ENCODE data around the gene SLC27A3.

- TF ChIP-seq FOXJ3 (CRISPR knock-in tag; IDR thresholded peaks at IDR 0.05; ENCODE audit: borderline replicate concordance) (no peak), ATF1 (CRISPR knock-in tag; IDR thresholded peaks at IDR 0.05) (no peak), RELA (CRISPR knock-in tag; IDR thresholded peaks at IDR 0.05; ENCODE audit: borderline replicate concordance) (no peak), ZNF512 (CRISPR knock-in tag; IDR thresholded peaks at IDR 0.05; ENCODE audit: borderline replicate concordance) (no peak), KAT7 (CRISPR knock-in tag; IDR thresholded peaks at IDR 0.05; ENCODE audit: borderline replicate concordance) (no peak), TEAD1 (CRISPR knock-in tag; IDR thresholded peaks at IDR 0.05) (no peak), USF2 (CRISPR knock-in tag; IDR thresholded peaks at IDR 0.05) (no peak), TP53 (CRISPR knock-in tag; IDR thresholded peaks at IDR 0.05) (no peak), NR3C1 (CRISPR knock-in tag; conservative IDR thresholded peaks at IDR 0.05; ENCODE audit: low read depth) (no peak), ZNF425 (CRISPR knock-in tag; conservative IDR thresholded peaks at IDR 0.05) (no peak)
- TF ChIP-seq, protein P1, sequence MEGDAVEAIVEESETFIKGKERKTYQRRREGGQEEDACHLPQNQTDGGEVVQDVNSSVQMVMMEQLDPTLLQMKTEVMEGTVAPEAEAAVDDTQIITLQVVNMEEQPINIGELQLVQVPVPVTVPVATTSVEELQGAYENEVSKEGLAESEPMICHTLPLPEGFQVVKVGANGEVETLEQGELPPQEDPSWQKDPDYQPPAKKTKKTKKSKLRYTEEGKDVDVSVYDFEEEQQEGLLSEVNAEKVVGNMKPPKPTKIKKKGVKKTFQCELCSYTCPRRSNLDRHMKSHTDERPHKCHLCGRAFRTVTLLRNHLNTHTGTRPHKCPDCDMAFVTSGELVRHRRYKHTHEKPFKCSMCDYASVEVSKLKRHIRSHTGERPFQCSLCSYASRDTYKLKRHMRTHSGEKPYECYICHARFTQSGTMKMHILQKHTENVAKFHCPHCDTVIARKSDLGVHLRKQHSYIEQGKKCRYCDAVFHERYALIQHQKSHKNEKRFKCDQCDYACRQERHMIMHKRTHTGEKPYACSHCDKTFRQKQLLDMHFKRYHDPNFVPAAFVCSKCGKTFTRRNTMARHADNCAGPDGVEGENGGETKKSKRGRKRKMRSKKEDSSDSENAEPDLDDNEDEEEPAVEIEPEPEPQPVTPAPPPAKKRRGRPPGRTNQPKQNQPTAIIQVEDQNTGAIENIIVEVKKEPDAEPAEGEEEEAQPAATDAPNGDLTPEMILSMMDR (IDR thresholded peaks at IDR 0.05): no peak
- TF ChIP-seq, protein P2, sequence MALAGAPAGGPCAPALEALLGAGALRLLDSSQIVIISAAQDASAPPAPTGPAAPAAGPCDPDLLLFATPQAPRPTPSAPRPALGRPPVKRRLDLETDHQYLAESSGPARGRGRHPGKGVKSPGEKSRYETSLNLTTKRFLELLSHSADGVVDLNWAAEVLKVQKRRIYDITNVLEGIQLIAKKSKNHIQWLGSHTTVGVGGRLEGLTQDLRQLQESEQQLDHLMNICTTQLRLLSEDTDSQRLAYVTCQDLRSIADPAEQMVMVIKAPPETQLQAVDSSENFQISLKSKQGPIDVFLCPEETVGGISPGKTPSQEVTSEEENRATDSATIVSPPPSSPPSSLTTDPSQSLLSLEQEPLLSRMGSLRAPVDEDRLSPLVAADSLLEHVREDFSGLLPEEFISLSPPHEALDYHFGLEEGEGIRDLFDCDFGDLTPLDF (CRISPR knock-in tag; IDR thresholded peaks at IDR 0.05): no peak
Measured at GRCh38 chr1:153780551-153780950, 5.3 kb downstream of the SLC27A3 start.
